Measurements from ENCODE around the gene CCDC82.

Gene CCDC82

DNA sequence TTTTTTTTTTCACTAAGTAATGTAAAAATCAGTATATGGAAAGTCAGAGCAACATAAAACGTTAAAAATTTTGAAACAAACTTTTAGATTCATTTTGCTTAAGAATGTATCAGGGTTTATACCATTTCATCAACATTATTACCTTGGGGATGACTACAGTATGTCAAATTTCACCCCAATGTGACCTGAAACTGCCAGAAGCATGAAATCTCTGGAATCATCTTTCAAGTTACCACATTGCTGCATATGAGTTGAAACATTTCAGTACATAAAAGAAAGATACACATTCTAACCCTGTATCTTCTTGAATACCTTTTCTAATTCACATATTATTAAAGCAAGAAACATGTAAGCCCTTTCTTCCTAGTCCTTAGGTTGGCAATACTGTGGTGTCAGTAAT lies 79.5 kb downstream of the CCDC82 start:
- Histone ChIP-seq H3F3A (ENCODE audit: insufficient read depth, low read length) (no peaks in the 10 kb centered on the region), H3K9me3 (replicated peaks; ENCODE audit: insufficient read depth, low read length) (no peaks in the 10 kb centered on the region), H4K20me1 (ENCODE audit: insufficient read depth, low read length) (no peaks in the 10 kb centered on the region; the same call in 1 of the 2 replicates), H3K79me2 (ENCODE audit: low read length) (peaks cover 90% of the 10 kb centered on the region), H3K4me2 (ENCODE audit: low read depth, low read length) (no peak overlapping the region), H2AFZ (ENCODE audit: low read length) (no peak overlapping the region), H3K27ac (ENCODE audit: low read length) (no peak overlapping the region), H3K4me1 (ENCODE audit: low read length) (peaks cover 9% of the 10 kb centered on the region), H3K4me3 (ENCODE audit: low read length) (no peak overlapping the region), H3K9me2 (replicated peaks; ENCODE audit: insufficient read depth, low read length) (no peaks in the 10 kb centered on the region), H3K27me3 (replicated peaks; ENCODE audit: insufficient read depth, low read length) (no peaks in the 10 kb centered on the region), H3K36me3 (replicated peaks; ENCODE audit: insufficient read depth, low read length) (no peaks in the 10 kb centered on the region), H3K9ac (ENCODE audit: low read length) (no peak overlapping the region)
- TF ChIP-seq EZH2 (optimal IDR thresholded peaks at IDR 0.05; ENCODE audit: low read depth, low read length), result no peak
- DNase-seq, result no peak

GRCh38 chr11:96309643-96310017 lies 80.1 kb downstream of the CCDC82 start:
- Histone ChIP-seq H3K4me3 (ENCODE audit: low read length) (no peak overlapping the region), H3K36me3 (replicated peaks; ENCODE audit: insufficient read depth, low read length) (no peaks in the 10 kb centered on the region), H3F3A (ENCODE audit: insufficient read depth, low read length) (no peaks in the 10 kb centered on the region), H3K27ac (ENCODE audit: low read length) (no peak overlapping the region), H3K9me3 (replicated peaks; ENCODE audit: insufficient read depth, low read length) (no peaks in the 10 kb centered on the region), H3K9ac (ENCODE audit: low read length) (no peak overlapping the region), H3K9me2 (replicated peaks; ENCODE audit: insufficient read depth, low read length) (no peaks in the 10 kb centered on the region), H3K4me1 (ENCODE audit: low read length) (peaks cover 4% of the 10 kb centered on the region), H2AFZ (ENCODE audit: low read length) (no peak overlapping the region), H3K4me2 (ENCODE audit: low read depth, low read length) (no peak overlapping the region), H3K27me3 (replicated peaks; ENCODE audit: insufficient read depth, low read length) (no peaks in the 10 kb centered on the region), H4K20me1 (ENCODE audit: insufficient read depth, low read length) (no peaks in the 10 kb centered on the region; the same call in 1 of the 2 replicates), H3K79me2 (ENCODE audit: low read length) (peaks cover 91% of the 10 kb centered on the region)
- no peak for TF ChIP-seq EZH2phosphoT487 (IDR thresholded peaks at IDR 0.05; ENCODE audit: low read length)
- no peak for TF ChIP-seq EZH2 (optimal IDR thresholded peaks at IDR 0.05; ENCODE audit: low read depth, low read length)
- no peak for TF ChIP-seq CTCF (IDR thresholded peaks at IDR 0.05; ENCODE audit: low read length)
- DNase-seq, result no peak

DNA sequence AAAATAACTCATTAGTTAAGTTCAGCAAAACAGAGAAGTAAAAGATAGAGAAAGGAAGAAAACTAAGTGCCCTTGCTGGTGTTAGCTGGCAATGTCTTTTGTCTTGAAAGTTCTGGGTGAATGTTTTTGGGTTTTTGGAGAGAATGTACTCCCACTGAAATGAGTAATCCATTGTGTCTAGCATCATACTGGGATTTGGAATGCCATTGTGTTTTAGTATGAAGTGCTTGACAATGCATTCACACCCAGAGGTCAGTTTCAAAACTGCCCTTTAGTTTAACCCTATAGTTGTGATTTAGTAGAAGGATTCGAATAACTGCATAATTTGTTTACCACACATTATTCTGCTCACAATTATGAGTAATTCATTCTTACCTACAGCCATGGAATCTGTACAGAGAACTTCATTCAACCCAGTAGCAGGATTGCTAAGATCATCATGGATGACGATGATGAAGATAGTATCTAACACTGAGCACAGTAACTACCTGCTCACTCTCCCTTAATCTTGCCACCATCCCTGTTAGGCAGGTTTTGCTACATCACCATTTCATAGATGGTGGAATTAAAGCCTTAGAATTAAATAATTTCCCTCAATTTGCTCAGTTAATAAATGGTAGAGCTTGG lies 80.6 kb downstream of the CCDC82 start:
- H3K9me2 ChIP-seq (replicated peaks; ENCODE audit: insufficient read depth, low read length), result no peaks in the 10 kb centered on the region
- H3K4me3 ChIP-seq (ENCODE audit: low read length), result no peak overlapping the region
- H3K27me3 ChIP-seq (replicated peaks; ENCODE audit: insufficient read depth, low read length), result no peaks in the 10 kb centered on the region
- no peak overlapping the region for H3K9ac ChIP-seq (ENCODE audit: low read length)
- H3K4me1 ChIP-seq (ENCODE audit: low read length), result no peaks in the 10 kb centered on the region
- no peak for TF ChIP-seq CTCF (IDR thresholded peaks at IDR 0.05; ENCODE audit: low read length)
- TF ChIP-seq EZH2phosphoT487 (IDR thresholded peaks at IDR 0.05; ENCODE audit: low read length), result no peak
- no peak for TF ChIP-seq EZH2 (optimal IDR thresholded peaks at IDR 0.05; ENCODE audit: low read depth, low read length)
- H3K9me3 ChIP-seq (replicated peaks; ENCODE audit: insufficient read depth, low read length), result no peaks in the 10 kb centered on the region
- H4K20me1 ChIP-seq (ENCODE audit: insufficient read depth, low read length), result no peaks in the 10 kb centered on the region; the same call in 1 of the 2 replicates
- no peak for DNase-seq
- no peak overlapping the region for H3K27ac ChIP-seq (ENCODE audit: low read length)
- peaks cover 91% of the 10 kb centered on the region for H3K79me2 ChIP-seq (ENCODE audit: low read length)
- H2AFZ ChIP-seq (ENCODE audit: low read length), result no peak overlapping the region
- no peak overlapping the region for H3K4me2 ChIP-seq (ENCODE audit: low read depth, low read length)
- no peaks in the 10 kb centered on the region for H3F3A ChIP-seq (ENCODE audit: insufficient read depth, low read length)
- no peaks in the 10 kb centered on the region for H3K36me3 ChIP-seq (replicated peaks; ENCODE audit: insufficient read depth, low read length)

DNA sequence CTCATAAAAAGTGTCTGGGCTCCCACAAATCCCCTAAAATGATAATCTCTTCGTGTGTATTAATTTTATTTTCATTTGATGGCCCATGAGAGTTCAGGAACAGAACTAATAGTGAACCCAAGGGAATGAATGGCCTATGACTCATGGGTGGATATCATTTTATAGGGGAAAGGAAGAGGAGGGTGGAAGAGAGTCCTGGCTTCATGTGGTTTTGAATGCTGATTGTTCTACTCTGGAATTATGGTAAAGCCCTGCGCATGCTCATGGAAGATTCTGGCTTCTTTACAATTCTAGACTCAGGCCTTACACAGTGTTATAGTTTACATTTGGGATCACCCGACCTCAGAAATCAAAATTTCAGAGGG lies 82.0 kb downstream of the CCDC82 start:
- no peak overlapping the region for H3K4me3 ChIP-seq (ENCODE audit: low read length)
- no peaks in the 10 kb centered on the region for H3K9me3 ChIP-seq (replicated peaks; ENCODE audit: insufficient read depth, low read length)
- H2AFZ ChIP-seq (ENCODE audit: low read length), result no peak overlapping the region
- no peaks in the 10 kb centered on the region for H3F3A ChIP-seq (ENCODE audit: insufficient read depth, low read length)
- DNase-seq, result no peak
- no peaks in the 10 kb centered on the region; the same call in 1 of the 2 replicates for H4K20me1 ChIP-seq (ENCODE audit: insufficient read depth, low read length)
- H3K9me2 ChIP-seq (replicated peaks; ENCODE audit: insufficient read depth, low read length), result no peaks in the 10 kb centered on the region
- H3K79me2 ChIP-seq (ENCODE audit: low read length), result peaks cover 93% of the 10 kb centered on the region
- TF ChIP-seq EZH2phosphoT487 (IDR thresholded peaks at IDR 0.05; ENCODE audit: low read length) (no peak), CTCF (IDR thresholded peaks at IDR 0.05; ENCODE audit: low read length) (no peak), EZH2 (optimal IDR thresholded peaks at IDR 0.05; ENCODE audit: low read depth, low read length) (no peak)
- H3K4me1 ChIP-seq (ENCODE audit: low read length), result no peaks in the 10 kb centered on the region
- H3K27me3 ChIP-seq (replicated peaks; ENCODE audit: insufficient read depth, low read length), result no peaks in the 10 kb centered on the region
- no peak overlapping the region for H3K27ac ChIP-seq (ENCODE audit: low read length)
- no peaks in the 10 kb centered on the region for H3K36me3 ChIP-seq (replicated peaks; ENCODE audit: insufficient read depth, low read length)
- H3K4me2 ChIP-seq (ENCODE audit: low read depth, low read length), result no peak overlapping the region
- H3K9ac ChIP-seq (ENCODE audit: low read length), result no peak overlapping the region
